Caco-2 (cell line): ENCODE results near the gene FAM43B. TPM values are rescaled to one million over a fixed set of nuclear protein-coding genes. Genes with fewer than 3 reads are reported as not detected.

Experiments used
- BruUV-seq: library from RNA; stranded (reverse); fragments of 400-500 nt; replicated peaks from 2 replicates; lab custom pipeline; 2021; lab: Mats Ljungman, UMichigan
- CTCF ChIA-PET: fragments of 300-600 bp; sonication (Branson Sonifier 250); formaldehyde crosslinking; loops from one replicate; lab custom pipeline; 2022; ENCODE audit warnings: antibody characterized with exemption; lab: Charles Lee
- POLR2A ChIA-PET: fragments of 300-600 bp; sonication (Branson Sonifier 250); formaldehyde crosslinking; loops from one replicate; lab custom pipeline; 2022; ENCODE audit warnings: antibody characterized with exemption; lab: Charles Lee
- DNase-seq, 2 experiments: peaks; one replicate each; pipeline versions ENCODE4 v3.0.0 to v3.0.0-alpha.2; 2020 to 2022
- H3K27me3 ChIP-seq: replicated peaks from 2 replicates; pipeline ENCODE4 v1.6.0; 2011; ENCODE audit warnings: low read length; ENCODE audit not compliant: control insufficient read depth, insufficient read depth
- H3K36me3 ChIP-seq: 2 replicates; pipeline ENCODE4 v1.5.1; 2011; ENCODE audit warnings: low read length; ENCODE audit not compliant: control insufficient read depth, insufficient read depth
- H3K4me1 ChIP-seq: fragments of 250-450 bp; sonication (Bioruptor Pico); 2 replicates; pipeline ENCODE4 v1.5.1; 2020; ENCODE audit warnings: mild to moderate bottlenecking
- H3K4me3 ChIP-seq: 2 replicates; pipeline ENCODE4 v1.5.1; 2011; ENCODE audit warnings: low read depth, mild to moderate bottlenecking, control low read depth, low read length
- H3K9me3 ChIP-seq: fragments of 250-450 bp; sonication (Bioruptor Pico); 2 replicates; pipeline ENCODE4 v1.5.1; 2020; ENCODE audit warnings: mild to moderate bottlenecking, moderate library complexity
- H3K27ac Mint-ChIP-seq: one replicate; pipeline ENCODE4 v1.8.0; 2022; ENCODE audit warnings: mixed read lengths; ENCODE audit not compliant: unreplicated experiment
- H3K27me3 Mint-ChIP-seq: one replicate; pipeline ENCODE4 v1.8.0; 2022; ENCODE audit warnings: mixed read lengths; ENCODE audit not compliant: insufficient read depth, unreplicated experiment
- H3K36me3 Mint-ChIP-seq: one replicate; pipeline ENCODE4 v1.8.0; 2022; ENCODE audit warnings: mild to moderate bottlenecking, mixed read lengths; ENCODE audit not compliant: insufficient read depth, unreplicated experiment
- H3K4me1 Mint-ChIP-seq: one replicate; pipeline ENCODE4 v1.8.0; 2022; ENCODE audit warnings: low read depth, mixed read lengths; ENCODE audit not compliant: unreplicated experiment
- H3K4me3 Mint-ChIP-seq: one replicate; pipeline ENCODE4 v1.8.0; 2022; ENCODE audit warnings: mild to moderate bottlenecking, moderate library complexity, mixed read lengths; ENCODE audit not compliant: unreplicated experiment
- H3K9me3 Mint-ChIP-seq: one replicate; pipeline ENCODE4 v1.8.0; 2022; ENCODE audit warnings: mixed read lengths; ENCODE audit not compliant: unreplicated experiment
- intact Hi-C: fragments of 100-400 bp; cut with micrococcal nuclease; formaldehyde crosslinking; loops from one replicate; pipeline ENCODE4 v1.10.0; 2022; ENCODE audit not compliant: unreplicated experiment
- total RNA-seq: library from RNA; stranded (reverse); gene quantifications from 2 replicates; pipeline ENCODE4 v1.2.3, GENCODE V29; 2022
- TF ChIP-seq, protein P1 (sequence below), 2 experiments: fragments of 200-600 bp in 1 of 2; IDR thresholded peaks; 1 replicate in 1 of 2; 2 replicates in 1 of 2; pipeline versions ENCODE4 v1.5.1 to v1.8.0; 2011 to 2022; ENCODE audit warnings: antibody characterized with exemption in 1 of 2, control low read depth in 1 of 2, inconsistent platforms in 1 of 2, low read depth in 1 of 2, low read length in 1 of 2, mild to moderate bottlenecking in 1 of 2, moderate library complexity in 1 of 2; ENCODE audit not compliant: insufficient read depth in 1 of 2, severe bottlenecking in 1 of 2, unreplicated experiment in 1 of 2

The FAM43B gene
- total RNA-seq, 1 experiment from 2014 or later = 3.6 TPM

GRCh38 chr1:20558191-20558590 lies 5.8 kb downstream of the FAM43B start:
- Histone ChIP-seq H3K4me3 (no peak overlapping the region), H3K4me1 (peaks cover 5% of the 10 kb centered on the region; the same call in 1 of the 2 replicates), H3K36me3 (no peaks in the 10 kb centered on the region), H3K27me3 (no peaks in the 10 kb centered on the region), H3K9me3 (no peaks in the 10 kb centered on the region)
- TF ChIP-seq, protein P1, sequence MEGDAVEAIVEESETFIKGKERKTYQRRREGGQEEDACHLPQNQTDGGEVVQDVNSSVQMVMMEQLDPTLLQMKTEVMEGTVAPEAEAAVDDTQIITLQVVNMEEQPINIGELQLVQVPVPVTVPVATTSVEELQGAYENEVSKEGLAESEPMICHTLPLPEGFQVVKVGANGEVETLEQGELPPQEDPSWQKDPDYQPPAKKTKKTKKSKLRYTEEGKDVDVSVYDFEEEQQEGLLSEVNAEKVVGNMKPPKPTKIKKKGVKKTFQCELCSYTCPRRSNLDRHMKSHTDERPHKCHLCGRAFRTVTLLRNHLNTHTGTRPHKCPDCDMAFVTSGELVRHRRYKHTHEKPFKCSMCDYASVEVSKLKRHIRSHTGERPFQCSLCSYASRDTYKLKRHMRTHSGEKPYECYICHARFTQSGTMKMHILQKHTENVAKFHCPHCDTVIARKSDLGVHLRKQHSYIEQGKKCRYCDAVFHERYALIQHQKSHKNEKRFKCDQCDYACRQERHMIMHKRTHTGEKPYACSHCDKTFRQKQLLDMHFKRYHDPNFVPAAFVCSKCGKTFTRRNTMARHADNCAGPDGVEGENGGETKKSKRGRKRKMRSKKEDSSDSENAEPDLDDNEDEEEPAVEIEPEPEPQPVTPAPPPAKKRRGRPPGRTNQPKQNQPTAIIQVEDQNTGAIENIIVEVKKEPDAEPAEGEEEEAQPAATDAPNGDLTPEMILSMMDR (IDR thresholded peaks at IDR 0.05; ENCODE audit: insufficient read depth in 1 of 2, low read depth in 1 of 2, low read length in 1 of 2, severe bottlenecking in 1 of 2, unreplicated experiment in 1 of 2) = no peak
- Mint-ChIP-seq H3K36me3 (no peaks in the 10 kb centered on the region), H3K27ac (no peak overlapping the region), H3K9me3 (no peaks in the 10 kb centered on the region), H3K4me1 (peaks cover 10% of the 10 kb centered on the region), H3K27me3 (peaks cover 3% of the 10 kb centered on the region), H3K4me3 (no peak overlapping the region)
- DNase-seq = no peak
- POLR2A ChIA-PET = no interaction called here
- intact Hi-C loops = no loop called here
- BruUV-seq = no TSS peak
- CTCF ChIA-PET = no interaction called here

GRCh38 chr1:20560966-20561365 lies 8.6 kb downstream of the FAM43B start:
- BruUV-seq = no TSS peak
- Mint-ChIP-seq H3K4me3 (no peak overlapping the region), H3K36me3 (no peaks in the 10 kb centered on the region), H3K27ac (no peak overlapping the region), H3K4me1 (no peaks in the 10 kb centered on the region), H3K9me3 (no peaks in the 10 kb centered on the region), H3K27me3 (no peaks in the 10 kb centered on the region)
- TF ChIP-seq, protein P1 (IDR thresholded peaks at IDR 0.05; ENCODE audit: insufficient read depth in 1 of 2, low read depth in 1 of 2, low read length in 1 of 2, severe bottlenecking in 1 of 2, unreplicated experiment in 1 of 2) = no peak
- Histone ChIP-seq H3K27me3 (no peaks in the 10 kb centered on the region), H3K9me3 (no peaks in the 10 kb centered on the region), H3K36me3 (no peaks in the 10 kb centered on the region), H3K4me1 (no peaks in the 10 kb centered on the region), H3K4me3 (no peak overlapping the region)
- intact Hi-C loops = no loop called here
- DNase-seq = no peak
- POLR2A ChIA-PET = no interaction called here
- CTCF ChIA-PET = no interaction called here

GRCh38 chr1:20565234-20565633 lies 12.9 kb downstream of the FAM43B start:
- no peaks in the 10 kb centered on the region for H3K36me3 Mint-ChIP-seq
- Histone ChIP-seq H3K36me3 (no peaks in the 10 kb centered on the region), H3K4me3 (no peak overlapping the region), H3K9me3 (no peaks in the 10 kb centered on the region), H3K27me3 (no peaks in the 10 kb centered on the region), H3K4me1 (no peaks in the 10 kb centered on the region)
- no peak overlapping the region for H3K27ac Mint-ChIP-seq
- DNase-seq = no peak
- ChIA-PET CTCF (interaction anchor here (0.6 to 1.1 kb wide), 2 partner anchors 9 to 862 kb away, joined by 5 to 7 read pairs; no protein-coding TSS in a partner anchor), POLR2A (no interaction called here)
- H3K4me3 Mint-ChIP-seq = no peak overlapping the region
- intact Hi-C loops = no loop called here
- TF ChIP-seq, protein P1 (IDR thresholded peaks at IDR 0.05; ENCODE audit: insufficient read depth in 1 of 2, low read depth in 1 of 2, low read length in 1 of 2, severe bottlenecking in 1 of 2, unreplicated experiment in 1 of 2) = no peak
- H3K9me3 Mint-ChIP-seq = no peaks in the 10 kb centered on the region
- no peaks in the 10 kb centered on the region for H3K4me1 Mint-ChIP-seq
- BruUV-seq = no TSS peak
- no peaks in the 10 kb centered on the region for H3K27me3 Mint-ChIP-seq
